ENCODE data around the gene TFB1M.
A peak's percentile ranks its signal among the peaks of the same experiment; 100 is the strongest.
"Not testable (repeated sequence)": the region's sequence is repeated elsewhere in the genome, so short reads cannot be mapped to it uniquely, and the experiment has no call there.

TFB1M gene

DNA sequence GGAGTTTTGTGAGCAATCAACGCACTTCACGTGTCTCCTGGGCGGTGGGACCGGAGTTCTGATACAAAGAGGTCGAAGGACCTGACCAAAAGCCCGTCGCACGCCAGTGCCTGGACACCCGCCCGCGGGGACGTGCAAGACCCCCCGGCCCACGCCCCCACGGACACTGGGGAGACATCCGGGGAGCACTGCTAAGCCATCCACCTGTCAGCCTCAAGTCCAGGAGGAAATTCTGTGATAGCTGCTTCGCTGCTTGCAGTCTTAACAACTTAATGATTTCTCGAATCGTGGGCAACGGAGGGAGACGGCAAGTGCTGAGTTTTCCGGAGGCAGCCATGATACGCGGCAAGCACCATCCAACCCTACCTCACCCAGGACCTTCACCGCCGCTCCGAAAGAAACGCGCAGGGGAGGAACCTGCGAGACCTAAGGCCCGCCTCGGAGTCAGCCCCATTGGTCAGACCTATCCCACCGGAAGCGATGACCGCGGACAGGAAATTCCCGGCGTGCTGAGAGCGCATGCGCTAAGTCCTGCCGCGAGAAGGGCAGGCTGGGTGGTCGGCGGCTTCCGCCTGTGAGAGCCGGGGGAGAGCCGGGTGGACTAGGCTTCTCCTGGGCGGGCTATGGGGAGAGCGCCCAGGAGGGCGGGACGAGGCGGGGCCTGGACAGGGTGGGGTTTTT, at the start of gene TFB1M:
TSS of gene TFB1M (minus strand) at position 393 of the 681 bp plus-strand sequence. CDS start at position 337, 56 bp downstream.
- peaks cover 8% of the 10 kb centered on the region for H3K36me3 ChIP-seq (ENCODE audit: control insufficient read depth, insufficient read depth, low read length)
- peak within 1 kb of the TSS; percentile 94 for H3K9ac ChIP-seq (ENCODE audit: low read depth, low read length)
- H3K4me3 ChIP-seq (ENCODE audit: low read depth, low read length) = peak within 1 kb of the TSS; percentile 99
- no peaks in the 10 kb centered on the region for H3K9me3 ChIP-seq (ENCODE audit: control insufficient read depth, insufficient read depth, low read length)
- no peaks in the 10 kb centered on the region for H3K27me3 ChIP-seq (ENCODE audit: control insufficient read depth, insufficient read depth, low read length)
- H3K4me1 ChIP-seq (ENCODE audit: control insufficient read depth, insufficient read depth, low read length) = no peaks in the 10 kb centered on the region

DNA sequence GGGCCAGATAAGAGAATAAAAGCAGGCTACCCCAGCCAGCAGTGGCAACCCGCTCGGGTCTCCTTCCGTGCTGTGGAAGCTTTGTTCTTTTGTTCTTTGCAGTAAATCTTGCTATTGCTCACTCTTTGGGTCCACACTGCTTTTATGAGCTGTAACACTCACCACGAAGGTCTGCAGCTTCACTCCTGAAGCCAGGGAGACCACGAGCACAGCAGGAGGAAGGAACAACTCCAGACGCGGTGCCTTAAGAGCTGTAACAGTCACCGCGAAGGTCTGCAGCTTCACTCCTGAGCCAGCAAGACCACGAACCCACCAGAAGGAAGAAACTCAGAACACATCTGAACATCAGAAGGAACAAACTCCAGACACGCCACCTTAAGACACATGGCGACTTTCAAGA, 49.7 kb upstream of the TFB1M start:
- H3K4me3 ChIP-seq (ENCODE audit: low read depth, low read length); H3K9me3 ChIP-seq (ENCODE audit: control insufficient read depth, insufficient read depth, low read length); H3K36me3 ChIP-seq (ENCODE audit: control insufficient read depth, insufficient read depth, low read length); H3K9ac ChIP-seq (ENCODE audit: low read depth, low read length); H3K4me1 ChIP-seq (ENCODE audit: control insufficient read depth, insufficient read depth, low read length); H3K27me3 ChIP-seq (ENCODE audit: control insufficient read depth, insufficient read depth, low read length): not testable (repeated sequence)

DNA sequence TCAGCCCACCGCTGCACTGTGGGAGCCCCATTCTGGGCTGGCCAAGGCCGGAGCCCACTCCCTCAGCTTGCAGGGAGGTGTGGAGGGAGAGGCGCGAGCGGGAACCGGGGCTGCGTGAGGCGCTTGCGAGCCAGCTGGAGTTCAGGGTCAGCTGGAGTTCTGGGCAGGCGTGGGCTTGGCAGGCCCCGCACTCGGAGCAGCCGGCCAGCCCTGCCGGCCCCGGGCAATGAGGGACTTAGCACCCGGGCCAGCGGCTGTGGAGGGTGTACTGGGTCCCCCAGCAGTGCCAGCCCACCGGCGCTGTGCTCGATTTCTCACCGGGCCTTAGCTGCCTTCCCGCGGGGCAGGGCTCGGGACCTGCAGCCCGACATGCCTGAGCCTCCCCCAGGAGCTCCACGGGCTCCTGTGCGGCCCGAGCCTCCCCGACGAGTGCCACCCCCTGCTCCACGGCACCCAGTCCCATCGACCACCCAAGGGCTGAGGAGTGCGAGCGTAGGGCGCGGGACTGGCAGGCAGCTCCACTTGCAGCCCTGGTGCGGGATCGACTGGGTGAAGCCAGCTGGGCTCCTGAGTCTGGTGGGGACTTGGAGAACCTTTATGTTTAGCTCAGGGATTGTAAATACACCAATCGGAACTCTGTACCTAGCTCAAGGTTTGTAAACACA, 48.8 kb upstream of the TFB1M start:
- not testable (repeated sequence) for H3K4me1 ChIP-seq (ENCODE audit: control insufficient read depth, insufficient read depth, low read length); H3K9ac ChIP-seq (ENCODE audit: low read depth, low read length); H3K36me3 ChIP-seq (ENCODE audit: control insufficient read depth, insufficient read depth, low read length); H3K27me3 ChIP-seq (ENCODE audit: control insufficient read depth, insufficient read depth, low read length); H3K9me3 ChIP-seq (ENCODE audit: control insufficient read depth, insufficient read depth, low read length); H3K4me3 ChIP-seq (ENCODE audit: low read depth, low read length)

DNA sequence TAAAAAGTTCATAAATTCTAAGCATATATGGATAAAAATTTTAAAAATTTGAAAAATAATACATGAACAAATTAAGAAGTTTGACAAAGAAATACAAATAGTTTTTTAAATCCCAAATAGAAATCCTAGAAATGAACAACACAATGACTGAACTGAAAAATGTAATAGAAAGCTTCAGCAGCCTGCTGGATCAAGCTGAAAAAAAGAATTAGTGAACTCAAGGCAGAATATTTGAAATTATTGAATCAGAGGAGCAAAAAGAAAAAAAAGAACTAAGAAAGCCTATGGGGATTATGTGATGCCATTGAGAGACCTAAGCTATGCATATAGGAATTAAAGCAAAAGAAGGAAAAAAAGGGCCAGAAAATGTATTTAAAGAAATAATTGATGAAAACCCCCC, 39.9 kb upstream of the TFB1M start:
- no peaks in the 10 kb centered on the region for H3K4me1 ChIP-seq (ENCODE audit: control insufficient read depth, insufficient read depth, low read length)
- H3K9me3 ChIP-seq (ENCODE audit: control insufficient read depth, insufficient read depth, low read length) = no peaks in the 10 kb centered on the region
- no peaks in the 10 kb centered on the region for H3K36me3 ChIP-seq (ENCODE audit: control insufficient read depth, insufficient read depth, low read length)
- H3K4me3 ChIP-seq (ENCODE audit: low read depth, low read length) = no peak overlapping the region
- no peak overlapping the region for H3K9ac ChIP-seq (ENCODE audit: low read depth, low read length)
- no peaks in the 10 kb centered on the region for H3K27me3 ChIP-seq (ENCODE audit: control insufficient read depth, insufficient read depth, low read length)

DNA sequence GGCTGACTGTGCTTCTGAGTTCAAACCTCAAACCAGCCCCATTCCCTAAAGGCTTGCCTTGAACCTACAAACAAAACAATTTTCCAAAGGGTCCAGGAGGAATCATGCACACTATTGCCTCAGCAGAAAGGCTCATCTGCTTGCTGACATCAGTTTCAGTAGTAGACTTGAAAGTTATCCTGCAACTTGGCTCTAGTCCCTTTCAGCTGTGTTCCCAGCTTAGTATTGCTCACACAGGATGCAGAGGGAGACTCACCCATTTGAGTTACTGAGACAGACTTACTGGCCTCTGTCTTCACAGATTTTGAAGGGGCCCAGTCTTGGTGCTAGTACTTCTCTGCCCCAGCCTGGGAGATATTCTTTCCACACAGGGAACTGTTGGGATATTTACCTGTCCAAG, 38.5 kb upstream of the TFB1M start:
- H3K9ac ChIP-seq (ENCODE audit: low read depth, low read length) = no peak overlapping the region
- H3K36me3 ChIP-seq (ENCODE audit: control insufficient read depth, insufficient read depth, low read length) = no peaks in the 10 kb centered on the region
- H3K4me1 ChIP-seq (ENCODE audit: control insufficient read depth, insufficient read depth, low read length) = no peaks in the 10 kb centered on the region
- no peaks in the 10 kb centered on the region for H3K27me3 ChIP-seq (ENCODE audit: control insufficient read depth, insufficient read depth, low read length)
- no peaks in the 10 kb centered on the region for H3K9me3 ChIP-seq (ENCODE audit: control insufficient read depth, insufficient read depth, low read length)
- no peak overlapping the region for H3K4me3 ChIP-seq (ENCODE audit: low read depth, low read length)

DNA sequence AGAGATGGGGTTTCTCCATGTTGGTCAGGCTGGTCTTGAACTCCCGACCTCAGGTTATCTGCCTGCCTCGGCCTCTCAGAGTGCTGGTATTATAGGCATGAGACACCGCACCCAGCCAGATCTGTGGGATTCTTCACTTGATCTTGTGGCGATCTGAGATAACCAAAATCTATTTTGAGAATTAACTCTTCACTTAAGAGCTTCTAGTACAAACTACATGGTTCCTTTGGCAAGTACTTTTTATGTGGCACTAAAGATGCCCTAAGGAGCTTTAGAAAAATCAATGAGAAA, 37.8 kb upstream of the TFB1M start:
- Histone ChIP-seq H3K4me1 (ENCODE audit: control insufficient read depth, insufficient read depth, low read length) (no peaks in the 10 kb centered on the region), H3K9ac (ENCODE audit: low read depth, low read length) (no peak overlapping the region), H3K9me3 (ENCODE audit: control insufficient read depth, insufficient read depth, low read length) (no peaks in the 10 kb centered on the region), H3K36me3 (ENCODE audit: control insufficient read depth, insufficient read depth, low read length) (no peaks in the 10 kb centered on the region), H3K27me3 (ENCODE audit: control insufficient read depth, insufficient read depth, low read length) (no peaks in the 10 kb centered on the region), H3K4me3 (ENCODE audit: low read depth, low read length) (no peak overlapping the region)

DNA sequence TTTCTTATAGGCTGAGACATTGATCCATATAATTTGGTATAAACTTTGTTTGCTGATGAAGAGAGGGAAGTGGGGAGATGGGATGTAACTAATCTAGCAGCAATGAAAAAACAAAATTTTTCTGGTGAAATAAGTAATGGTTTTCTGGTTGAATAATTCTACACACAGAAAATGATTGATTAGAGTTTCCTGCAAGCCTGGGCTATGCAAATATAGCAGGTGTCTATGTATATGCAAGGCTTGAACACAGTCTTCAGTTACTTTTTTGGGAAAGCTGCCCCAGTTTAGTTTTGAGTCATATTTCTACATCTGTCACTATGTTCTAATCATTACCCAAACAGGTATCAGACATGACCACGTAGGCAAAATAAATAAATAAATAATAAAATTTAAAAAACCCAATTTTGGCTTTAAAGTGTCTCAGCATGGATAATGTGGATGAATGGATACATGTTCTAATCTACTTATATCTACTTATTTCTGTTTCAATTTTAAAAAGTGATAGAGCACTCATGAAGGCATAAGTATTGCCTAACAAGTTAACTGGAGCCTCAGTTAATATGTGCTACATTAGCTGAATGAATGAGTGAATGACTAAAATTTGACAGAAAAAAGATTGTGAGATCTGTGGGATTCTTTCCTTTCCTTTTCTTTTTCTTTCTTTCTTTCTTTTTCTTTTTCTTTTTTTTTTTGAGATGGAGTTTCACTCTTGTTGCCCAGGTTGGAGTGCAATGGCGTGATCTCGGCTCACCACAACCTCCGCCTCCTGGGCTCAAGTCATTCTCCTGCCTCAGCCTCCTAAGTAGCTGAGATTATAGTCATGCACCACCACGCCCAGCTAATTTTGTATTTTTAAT, 37.2 kb upstream of the TFB1M start:
- Histone ChIP-seq H3K36me3 (ENCODE audit: control insufficient read depth, insufficient read depth, low read length) (no peaks in the 10 kb centered on the region), H3K4me1 (ENCODE audit: control insufficient read depth, insufficient read depth, low read length) (no peaks in the 10 kb centered on the region), H3K9ac (ENCODE audit: low read depth, low read length) (no peak overlapping the region), H3K9me3 (ENCODE audit: control insufficient read depth, insufficient read depth, low read length) (no peaks in the 10 kb centered on the region), H3K4me3 (ENCODE audit: low read depth, low read length) (no peak overlapping the region), H3K27me3 (ENCODE audit: control insufficient read depth, insufficient read depth, low read length) (no peaks in the 10 kb centered on the region)

DNA sequence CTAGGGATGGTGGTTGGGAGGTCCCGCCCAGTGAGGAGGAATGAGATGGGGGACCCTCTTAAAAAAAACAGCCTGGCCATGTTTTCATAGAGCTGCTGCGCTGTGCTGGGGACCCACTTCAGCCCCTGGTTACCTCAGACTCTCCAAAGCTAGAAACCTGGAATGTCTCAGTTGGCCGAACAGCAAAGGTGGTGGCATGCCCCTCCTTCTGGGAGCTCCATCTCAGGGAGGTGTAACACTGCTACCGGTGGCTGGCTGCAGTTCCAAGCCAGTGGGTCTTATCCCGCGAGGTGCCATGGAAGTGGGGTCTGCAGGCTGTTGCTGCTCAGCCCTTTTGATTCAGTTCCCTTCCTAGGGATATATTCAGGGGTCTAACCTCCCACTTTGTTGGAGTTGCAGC, 35.7 kb upstream of the TFB1M start:
- Histone ChIP-seq H3K9ac (ENCODE audit: low read depth, low read length) (no peak overlapping the region), H3K27me3 (ENCODE audit: control insufficient read depth, insufficient read depth, low read length) (no peaks in the 10 kb centered on the region), H3K9me3 (ENCODE audit: control insufficient read depth, insufficient read depth, low read length) (no peaks in the 10 kb centered on the region), H3K4me3 (ENCODE audit: low read depth, low read length) (no peak overlapping the region), H3K36me3 (ENCODE audit: control insufficient read depth, insufficient read depth, low read length) (no peaks in the 10 kb centered on the region), H3K4me1 (ENCODE audit: control insufficient read depth, insufficient read depth, low read length) (no peaks in the 10 kb centered on the region)

DNA sequence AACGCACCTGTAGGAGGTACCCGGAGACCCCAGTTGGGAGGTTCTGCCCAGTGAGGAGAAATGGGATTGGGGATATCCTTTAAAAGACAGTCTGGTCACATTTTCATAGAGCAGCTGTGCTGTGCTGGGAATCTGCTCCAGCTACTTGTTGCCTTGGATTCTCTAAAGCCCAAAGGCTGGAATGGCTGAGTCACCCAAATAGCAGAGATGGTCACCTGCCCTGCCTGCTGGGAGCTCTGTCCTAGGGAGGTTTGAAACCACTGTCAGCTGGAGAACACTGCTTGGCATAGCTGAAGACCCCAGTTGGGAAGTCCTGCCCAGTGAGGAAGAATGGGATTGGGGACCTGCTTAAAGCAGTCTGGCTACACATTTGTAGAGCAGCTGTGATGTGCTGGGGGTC, 34.8 kb upstream of the TFB1M start:
- no peaks in the 10 kb centered on the region for H3K4me1 ChIP-seq (ENCODE audit: control insufficient read depth, insufficient read depth, low read length)
- H3K27me3 ChIP-seq (ENCODE audit: control insufficient read depth, insufficient read depth, low read length) = no peaks in the 10 kb centered on the region
- H3K36me3 ChIP-seq (ENCODE audit: control insufficient read depth, insufficient read depth, low read length) = no peaks in the 10 kb centered on the region
- no peak overlapping the region for H3K4me3 ChIP-seq (ENCODE audit: low read depth, low read length)
- H3K9me3 ChIP-seq (ENCODE audit: control insufficient read depth, insufficient read depth, low read length) = no peaks in the 10 kb centered on the region
- no peak overlapping the region for H3K9ac ChIP-seq (ENCODE audit: low read depth, low read length)

DNA sequence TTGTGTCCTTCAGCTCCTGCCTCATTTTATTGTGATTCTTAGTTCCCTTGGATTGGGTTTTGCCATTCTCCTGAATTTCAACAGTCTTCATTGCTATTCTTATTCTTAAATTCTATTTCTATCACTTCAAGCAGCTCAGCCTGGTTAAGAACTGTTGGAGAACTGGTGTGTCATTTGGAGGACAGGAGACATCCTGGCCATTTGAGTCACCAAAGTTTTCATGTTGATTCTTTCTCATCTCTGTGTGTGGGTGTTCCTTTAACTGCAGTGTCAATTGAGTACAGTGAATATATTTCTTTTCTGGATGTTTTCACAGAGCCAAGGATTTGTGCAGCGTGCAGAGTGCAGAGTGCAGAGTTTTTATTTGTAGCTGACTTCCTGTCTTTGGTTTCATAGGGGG, 33.5 kb upstream of the TFB1M start:
- no peaks in the 10 kb centered on the region for H3K4me1 ChIP-seq (ENCODE audit: control insufficient read depth, insufficient read depth, low read length)
- no peak overlapping the region for H3K9ac ChIP-seq (ENCODE audit: low read depth, low read length)
- no peaks in the 10 kb centered on the region for H3K9me3 ChIP-seq (ENCODE audit: control insufficient read depth, insufficient read depth, low read length)

DNA sequence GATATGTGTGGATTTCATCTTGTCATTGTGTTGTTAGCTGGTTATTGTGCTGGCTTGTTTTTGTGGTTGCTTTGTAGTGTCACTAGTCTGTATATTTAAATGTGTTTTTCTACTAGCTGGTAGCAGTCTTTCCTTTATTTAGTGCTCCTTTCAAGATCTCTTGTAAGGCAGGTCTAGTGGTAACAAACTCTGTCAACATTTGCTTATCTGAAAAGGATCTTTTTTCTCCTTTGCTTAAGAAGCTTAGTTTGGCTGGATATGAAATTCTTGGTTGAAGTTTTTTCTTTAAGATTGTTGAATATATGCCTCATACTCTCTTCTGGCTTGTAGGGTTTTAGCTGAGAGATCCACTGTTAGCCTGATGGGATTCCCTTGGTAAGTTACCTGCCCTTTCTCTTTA, 32.7 kb upstream of the TFB1M start:
- Histone ChIP-seq H3K9me3 (ENCODE audit: control insufficient read depth, insufficient read depth, low read length) (no peaks in the 10 kb centered on the region), H3K9ac (ENCODE audit: low read depth, low read length) (no peak overlapping the region), H3K4me3 (ENCODE audit: low read depth, low read length) (no peak overlapping the region), H3K36me3 (ENCODE audit: control insufficient read depth, insufficient read depth, low read length) (no peaks in the 10 kb centered on the region), H3K27me3 (ENCODE audit: control insufficient read depth, insufficient read depth, low read length) (no peaks in the 10 kb centered on the region), H3K4me1 (ENCODE audit: control insufficient read depth, insufficient read depth, low read length) (no peaks in the 10 kb centered on the region)

More for the DNA sequence above, 33.5 kb upstream of the TFB1M start:
- Histone ChIP-seq H3K27me3 (ENCODE audit: control insufficient read depth, insufficient read depth, low read length) (no peaks in the 10 kb centered on the region), H3K36me3 (ENCODE audit: control insufficient read depth, insufficient read depth, low read length) (no peaks in the 10 kb centered on the region), H3K4me3 (ENCODE audit: low read depth, low read length) (no peak overlapping the region)
